PC-9 (cell line): ENCODE results near the gene CLIC5. TPM values are rescaled to one million over a fixed set of nuclear protein-coding genes. Genes with fewer than 3 reads are reported as not detected.

Experiments used
- BruUV-seq: library from RNA; stranded (reverse); fragments of 400-500 nt; replicated peaks from 2 replicates; lab custom pipeline; 2021; lab: Mats Ljungman, UMichigan
- CTCF ChIA-PET: fragments of 300-600 bp; sonication (Branson Sonifier 250); formaldehyde crosslinking; loops from one replicate; lab custom pipeline; 2022; ENCODE audit warnings: antibody characterized with exemption; lab: Charles Lee
- POLR2A ChIA-PET: fragments of 300-600 bp; sonication (Branson Sonifier 250); formaldehyde crosslinking; loops from one replicate; lab custom pipeline; 2022; ENCODE audit warnings: antibody characterized with exemption; ENCODE audit not compliant: unreplicated experiment; lab: Charles Lee
- DNase-seq, 2 experiments: peaks; one replicate each; pipeline versions ENCODE4 v3.0.0 to v3.0.0-alpha.2; 2015 to 2022; ENCODE audit warnings: mixed read lengths in 1 of 2
- H2AFZ ChIP-seq: fragments of 200-600 bp; sonication (generic); 2 replicates; pipeline ENCODE4 v1.8.1; 2017; ENCODE audit warnings: antibody characterized with exemption
- H3F3A ChIP-seq: fragments of 200-600 bp; sonication (generic); 2 replicates; pipeline ENCODE4 v1.8.1; 2017; ENCODE audit warnings: antibody characterized with exemption, mild to moderate bottlenecking, low read depth; ENCODE audit not compliant: insufficient read depth
- H3K27ac ChIP-seq: fragments of 200-600 bp; sonication (generic); 2 replicates; pipeline ENCODE4 v1.6.1; 2016; ENCODE audit warnings: mixed run types
- H3K27me3 ChIP-seq: fragments of 200-600 bp; sonication (generic); 2 replicates; pipeline ENCODE4 v1.6.1; 2016; ENCODE audit warnings: low read depth, mixed run types; ENCODE audit not compliant: insufficient read depth
- H3K36me3 ChIP-seq: fragments of 200-600 bp; sonication (generic); 2 replicates; pipeline ENCODE4 v1.6.1; 2016; ENCODE audit warnings: low read depth, mixed run types
- H3K4me1 ChIP-seq: fragments of 200-600 bp; sonication (generic); replicated peaks from 2 replicates; pipeline ENCODE4 v1.6.1; 2016; ENCODE audit warnings: mixed run types; ENCODE audit not compliant: insufficient read depth
- H3K4me2 ChIP-seq: fragments of 200-600 bp; sonication (generic); 2 replicates; pipeline ENCODE4 v1.6.1; 2017; ENCODE audit warnings: mixed run types
- H3K4me3 ChIP-seq: fragments of 200-600 bp; sonication (generic); 2 replicates; pipeline ENCODE4 v1.6.1; 2016; ENCODE audit warnings: mixed run types
- H3K79me2 ChIP-seq: fragments of 200-600 bp; sonication (generic); 2 replicates; pipeline ENCODE4 v1.6.1; 2017; ENCODE audit warnings: low read depth, mixed run types
- H3K9me2 ChIP-seq: fragments of 200-600 bp; sonication (generic); 2 replicates; pipeline ENCODE4 v1.8.1; 2017; ENCODE audit warnings: mild to moderate bottlenecking; ENCODE audit not compliant: insufficient read depth
- H3K9me3 ChIP-seq: fragments of 200-600 bp; sonication (generic); 2 replicates; pipeline ENCODE4 v1.8.1; 2016; ENCODE audit warnings: low read depth; ENCODE audit not compliant: insufficient read depth
- H4K20me1 ChIP-seq: fragments of 200-600 bp; sonication (generic); 2 replicates; pipeline ENCODE4 v1.8.1; 2017; ENCODE audit not compliant: insufficient read depth
- EZH2 ChIP-seq: fragments of 200-600 bp; sonication (generic); IDR thresholded peaks from 2 replicates; pipeline ENCODE4 v1.8.0; 2017; ENCODE audit warnings: antibody characterized with exemption, low read depth
- intact Hi-C: fragments of 100-400 bp; cut with micrococcal nuclease; formaldehyde crosslinking; loops from one replicate; pipeline ENCODE4 v1.10.0; 2022; ENCODE audit not compliant: unreplicated experiment
- total RNA-seq: library from RNA; stranded (reverse); gene quantifications from 2 replicates; pipeline ENCODE4 v1.2.3, GENCODE V29; 2021
- TF ChIP-seq, protein P1 (sequence below): fragments of 200-600 bp; sonication (generic); conservative IDR thresholded peaks from 2 replicates; pipeline ENCODE4 v1.6.1; 2017; ENCODE audit warnings: mixed run types, antibody characterized with exemption, mild to moderate bottlenecking, moderate library complexity

The CLIC5 gene
- total RNA-seq, 1 experiment from 2014 or later, result 2.0 TPM

DNA sequence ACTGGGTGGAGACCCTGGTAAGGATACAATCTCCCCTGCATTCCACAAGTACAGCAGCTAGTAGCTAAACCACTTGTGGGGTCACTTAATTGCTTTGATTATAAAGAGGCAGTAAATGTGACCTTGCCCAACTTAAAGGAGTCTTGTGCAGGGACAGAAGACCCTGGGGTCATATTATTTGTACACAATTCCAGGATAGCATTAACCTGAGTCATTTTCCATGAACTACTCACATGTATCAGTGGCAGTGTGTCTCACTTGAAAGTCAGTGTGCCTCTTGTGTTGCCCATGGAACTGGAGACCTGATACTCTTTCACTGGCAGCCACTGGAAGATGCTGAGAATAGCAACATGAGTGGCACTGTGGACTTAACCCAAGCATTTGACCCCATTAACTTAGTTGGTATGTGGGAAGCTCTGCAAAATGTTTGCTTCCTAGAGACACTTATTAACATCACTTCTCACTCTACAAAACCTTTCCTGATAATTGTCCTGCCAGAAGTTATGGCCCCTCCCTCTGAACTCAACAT lies 28.9 kb downstream of the CLIC5 start:
- POLR2A ChIA-PET, result interaction anchor here (0.6 kb wide), 1 partner anchor 53 kb away, joined by 4 read pairs; no protein-coding TSS in a partner anchor
- no peak overlapping the region for H3K27ac ChIP-seq
- CTCF ChIA-PET, result no interaction called here
- TF ChIP-seq, protein P1, sequence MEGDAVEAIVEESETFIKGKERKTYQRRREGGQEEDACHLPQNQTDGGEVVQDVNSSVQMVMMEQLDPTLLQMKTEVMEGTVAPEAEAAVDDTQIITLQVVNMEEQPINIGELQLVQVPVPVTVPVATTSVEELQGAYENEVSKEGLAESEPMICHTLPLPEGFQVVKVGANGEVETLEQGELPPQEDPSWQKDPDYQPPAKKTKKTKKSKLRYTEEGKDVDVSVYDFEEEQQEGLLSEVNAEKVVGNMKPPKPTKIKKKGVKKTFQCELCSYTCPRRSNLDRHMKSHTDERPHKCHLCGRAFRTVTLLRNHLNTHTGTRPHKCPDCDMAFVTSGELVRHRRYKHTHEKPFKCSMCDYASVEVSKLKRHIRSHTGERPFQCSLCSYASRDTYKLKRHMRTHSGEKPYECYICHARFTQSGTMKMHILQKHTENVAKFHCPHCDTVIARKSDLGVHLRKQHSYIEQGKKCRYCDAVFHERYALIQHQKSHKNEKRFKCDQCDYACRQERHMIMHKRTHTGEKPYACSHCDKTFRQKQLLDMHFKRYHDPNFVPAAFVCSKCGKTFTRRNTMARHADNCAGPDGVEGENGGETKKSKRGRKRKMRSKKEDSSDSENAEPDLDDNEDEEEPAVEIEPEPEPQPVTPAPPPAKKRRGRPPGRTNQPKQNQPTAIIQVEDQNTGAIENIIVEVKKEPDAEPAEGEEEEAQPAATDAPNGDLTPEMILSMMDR, result no peak
- TF ChIP-seq EZH2, result no peak
- no peaks in the 10 kb centered on the region for H3K36me3 ChIP-seq
- H3K27me3 ChIP-seq, result no peaks in the 10 kb centered on the region
- no peaks in the 10 kb centered on the region for H3F3A ChIP-seq
- no peak overlapping the region for H3K4me2 ChIP-seq
- BruUV-seq, result no TSS peak
- H3K9me3 ChIP-seq, result no peaks in the 10 kb centered on the region
- H3K9me2 ChIP-seq, result no peaks in the 10 kb centered on the region
- no peak overlapping the region for H3K4me3 ChIP-seq
- no peak overlapping the region for H2AFZ ChIP-seq
- H3K79me2 ChIP-seq, result no peaks in the 10 kb centered on the region
- DNase-seq, result no peak
- H3K4me1 ChIP-seq, result no peaks in the 10 kb centered on the region
- intact Hi-C loops, result no loop called here
- H4K20me1 ChIP-seq, result no peaks in the 10 kb centered on the region

DNA sequence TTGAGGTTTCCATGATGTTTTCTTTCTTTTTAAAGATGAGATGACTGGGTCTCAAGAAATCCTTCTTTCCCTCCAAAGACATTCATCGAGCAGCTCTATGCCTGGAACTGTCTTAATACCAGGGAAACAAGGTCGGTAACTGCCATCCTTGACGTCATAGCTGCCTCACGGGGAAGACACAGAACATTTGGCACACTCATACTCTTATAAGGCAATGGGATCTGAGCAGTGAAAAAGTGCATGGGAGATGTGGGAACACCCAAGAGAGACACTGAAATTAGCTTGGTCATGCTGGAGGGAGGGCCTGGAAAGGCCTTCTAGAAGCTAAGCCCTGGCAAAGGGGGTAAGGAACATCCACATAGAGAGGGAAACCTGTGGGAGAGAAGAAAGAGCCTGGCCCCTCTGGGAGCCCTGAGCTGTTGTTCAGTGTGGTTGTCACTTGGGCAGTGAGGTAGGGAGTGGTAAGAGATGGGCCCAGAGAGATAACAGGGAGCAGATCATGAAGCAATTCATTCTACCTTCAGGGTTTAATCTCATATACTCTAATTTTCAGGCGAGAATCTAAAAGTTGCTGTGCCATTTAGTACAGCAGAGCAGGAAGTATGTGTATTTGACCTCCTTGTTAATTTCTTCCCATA lies 30.8 kb downstream of the CLIC5 start:
- no peak for TF ChIP-seq EZH2
- TF ChIP-seq, protein P1, result no peak
- no peaks in the 10 kb centered on the region for H3K4me1 ChIP-seq
- H3K27me3 ChIP-seq, result no peaks in the 10 kb centered on the region
- H3F3A ChIP-seq, result no peaks in the 10 kb centered on the region
- no peak overlapping the region for H3K4me3 ChIP-seq
- BruUV-seq, result no TSS peak
- no peaks in the 10 kb centered on the region for H3K79me2 ChIP-seq
- no peaks in the 10 kb centered on the region for H3K36me3 ChIP-seq
- ChIA-PET POLR2A (no interaction called here), CTCF (interaction anchor here (0.6 kb wide), 1 partner anchor 106 kb away, joined by 5 read pairs; no protein-coding TSS in a partner anchor)
- H2AFZ ChIP-seq, result no peak overlapping the region
- H3K9me3 ChIP-seq, result no peaks in the 10 kb centered on the region
- intact Hi-C loops, result no loop called here
- no peak for DNase-seq
- no peak overlapping the region for H3K27ac ChIP-seq
- H3K4me2 ChIP-seq, result no peak overlapping the region
- no peaks in the 10 kb centered on the region for H4K20me1 ChIP-seq
- no peaks in the 10 kb centered on the region for H3K9me2 ChIP-seq

DNA sequence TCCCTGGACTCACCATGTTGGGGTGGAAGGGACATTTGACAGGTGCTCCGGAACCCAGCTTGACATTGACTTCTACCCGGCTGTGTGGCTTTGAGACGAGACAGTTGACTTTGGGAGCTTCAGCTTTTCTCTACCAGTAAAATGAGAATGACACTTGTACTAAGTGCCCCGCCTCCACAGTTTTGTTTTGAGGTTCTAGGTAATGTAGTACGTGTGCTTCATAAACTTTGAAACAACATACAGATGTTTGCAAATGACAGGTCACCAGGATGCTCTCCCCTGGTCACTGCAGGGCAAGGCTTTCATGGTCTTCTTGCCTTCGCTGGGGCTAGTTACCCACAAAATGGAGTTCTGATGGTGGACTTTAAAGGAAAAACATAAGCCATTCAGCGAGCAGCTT lies 31.3 kb downstream of the CLIC5 start:
- Histone ChIP-seq H3K9me2 (no peaks in the 10 kb centered on the region), H3K4me2 (no peak overlapping the region), H3K27me3 (no peaks in the 10 kb centered on the region), H2AFZ (no peak overlapping the region), H3K4me1 (no peaks in the 10 kb centered on the region), H3K9me3 (no peaks in the 10 kb centered on the region), H3K79me2 (no peaks in the 10 kb centered on the region), H3F3A (no peaks in the 10 kb centered on the region), H4K20me1 (no peaks in the 10 kb centered on the region), H3K36me3 (no peaks in the 10 kb centered on the region), H3K27ac (no peak overlapping the region), H3K4me3 (no peak overlapping the region)
- DNase-seq, result no peak
- intact Hi-C loops, result no loop called here
- POLR2A ChIA-PET, result no interaction called here
- TF ChIP-seq, protein P1, result no peak
- TF ChIP-seq EZH2, result no peak
- CTCF ChIA-PET, result no interaction called here
- BruUV-seq, result no TSS peak
